H1 (cell line): ENCODE results near the gene MIER3. TPM values are rescaled to one million over a fixed set of nuclear protein-coding genes. Genes with fewer than 3 reads are reported as not detected.

Experiments
- CTCF ChIA-PET: fragments of 300-600 bp; sonication (Branson Sonifier 250); formaldehyde crosslinking; loops from one replicate; lab custom pipeline; 2021; ENCODE audit not compliant: partially characterized antibody; lab: Charles Lee
- POLR2A ChIA-PET: fragments of 300-600 bp; sonication (Branson Sonifier 250); formaldehyde crosslinking; loops from one replicate; lab custom pipeline; 2021; ENCODE audit warnings: inconsistent platforms; ENCODE audit not compliant: partially characterized antibody; lab: Charles Lee
- DNase-seq, 2 experiments: peaks; one replicate each; pipeline versions ENCODE4 v3.0.0 to v3.0.0-alpha.2; 2010 to 2022; ENCODE audit warnings: low spot score in 2 of 2, low read depth in 1 of 2, mixed read lengths in 1 of 2
- FAIRE-seq: peaks from 2 replicates; lab custom pipeline; 2011; peaks lifted over from hg19 to GRCh38; lab: Jason Lieb, UNC
- H2AFZ ChIP-seq: 2 replicates; pipeline ENCODE4 v1.8.1; 2012; ENCODE audit warnings: low read length, inconsistent platforms
- H2AK5ac ChIP-seq: 2 replicates; pipeline ENCODE4 v1.6.1; 2013; ENCODE audit warnings: low read depth, low read length
- H2BK120ac ChIP-seq: replicated peaks from 2 replicates; pipeline ENCODE3; 2013; ENCODE audit warnings: low read depth, low read length, inconsistent platforms
- H2BK12ac ChIP-seq: 2 replicates; pipeline ENCODE4 v1.6.1; 2013; ENCODE audit warnings: low read depth, low read length
- H2BK15ac ChIP-seq: 2 replicates; pipeline ENCODE4 v1.6.1; 2013; ENCODE audit warnings: low read length
- H2BK20ac ChIP-seq: 2 replicates; pipeline ENCODE4 v1.6.1; 2013; ENCODE audit warnings: low read length
- H2BK5ac ChIP-seq: 2 replicates; pipeline ENCODE4 v1.6.1; 2013; ENCODE audit warnings: low read depth, low read length
- H3K14ac ChIP-seq: 2 replicates; pipeline ENCODE4 v1.6.1; 2013; ENCODE audit warnings: inconsistent platforms; ENCODE audit not compliant: insufficient read length
- H3K18ac ChIP-seq: 2 replicates; pipeline ENCODE4 v1.6.1; 2013; ENCODE audit warnings: low read length; ENCODE audit errors: extremely low read depth
- H3K23ac ChIP-seq: 2 replicates; pipeline ENCODE4 v1.6.1; 2013; ENCODE audit warnings: inconsistent platforms; ENCODE audit not compliant: insufficient read length
- H3K23me2 ChIP-seq: 2 replicates; pipeline ENCODE4 v1.6.1; 2013; ENCODE audit warnings: low read depth, low read length
- H3K27ac ChIP-seq: 2 replicates; pipeline ENCODE4 v1.6.1; 2011; ENCODE audit warnings: low read depth, low read length, inconsistent platforms
- H3K27me3 ChIP-seq, 4 experiments: replicated peaks in 1 of 4; 1 replicate in 1 of 4; 2 replicates in 3 of 4; pipeline versions ENCODE4 v1.6.1 to v1.8.1; 2011 to 2013; ENCODE audit warnings: low read length in 3 of 4, mild to moderate bottlenecking in 3 of 4, inconsistent platforms in 2 of 4, mixed read lengths in 2 of 4, moderate library complexity in 1 of 4; ENCODE audit not compliant: control insufficient read depth in 3 of 4, insufficient read depth in 3 of 4; ENCODE audit errors: extremely low read depth in 1 of 4
- H3K36me3 ChIP-seq, 4 experiments: 2 replicates each; pipeline versions ENCODE4 v1.6.1 to v1.8.1; 2011 to 2013; ENCODE audit warnings: mild to moderate bottlenecking in 4 of 4, low read length in 3 of 4, moderate library complexity in 2 of 4, control low read depth in 1 of 4, inconsistent platforms in 1 of 4; ENCODE audit not compliant: insufficient read depth in 4 of 4, control insufficient read depth in 2 of 4
- H3K4ac ChIP-seq: replicated peaks from 2 replicates; pipeline ENCODE3; 2013; ENCODE audit warnings: low read length, low read depth, mixed read lengths, inconsistent platforms; ENCODE audit not compliant: insufficient read length
- H3K4me1 ChIP-seq, 4 experiments: replicated peaks in 1 of 4; 1 replicate in 1 of 4; 2 replicates in 3 of 4; pipeline versions ENCODE4 v1.6.1 to v1.8.1; 2011 to 2013; ENCODE audit warnings: low read length in 3 of 4, inconsistent platforms in 2 of 4, mixed read lengths in 1 of 4; ENCODE audit not compliant: insufficient read depth in 4 of 4, control insufficient read depth in 3 of 4
- H3K4me2 ChIP-seq, 2 experiments: 2 replicates each; pipeline versions ENCODE4 v1.6.1 to v1.8.1; 2011 to 2013; ENCODE audit warnings: low read depth in 2 of 2, low read length in 2 of 2, control low read depth in 1 of 2, inconsistent platforms in 1 of 2, mild to moderate bottlenecking in 1 of 2; ENCODE audit not compliant: insufficient read depth in 1 of 2
- H3K4me3 ChIP-seq, 4 experiments: fragments of 200-600, 300-600 bp in 1 of 4; sonication (generic), shearing (Covaris generic), sonication (Bioruptor Twin) in 1 of 4; 2 replicates each; pipeline versions ENCODE4 v1.5.1 to v1.8.1; 2011 to 2016; ENCODE audit warnings: low read length in 4 of 4, low read depth in 3 of 4, control low read depth in 2 of 4, inconsistent platforms in 2 of 4, mild to moderate bottlenecking in 2 of 4, mixed read lengths in 1 of 4, moderate library complexity in 1 of 4; ENCODE audit not compliant: insufficient read depth in 2 of 4; ENCODE audit errors: extremely low read depth in 1 of 4
- H3K56ac ChIP-seq: replicated peaks from 2 replicates; pipeline ENCODE3; 2013; ENCODE audit warnings: low read depth, mild to moderate bottlenecking, mixed read lengths, low read length, inconsistent platforms; ENCODE audit not compliant: insufficient read length
- H3K79me1 ChIP-seq: 2 replicates; pipeline ENCODE4 v1.6.1; 2013; ENCODE audit warnings: low read depth, low read length, control low read depth
- H3K79me2 ChIP-seq, 2 experiments: 2 replicates each; pipeline versions ENCODE4 v1.6.1 to v1.8.1; 2012 to 2013; ENCODE audit warnings: low read length in 2 of 2, mild to moderate bottlenecking in 2 of 2, inconsistent platforms in 1 of 2; ENCODE audit not compliant: insufficient read depth in 2 of 2, control insufficient read depth in 1 of 2
- H3K9ac ChIP-seq, 4 experiments: replicated peaks in 1 of 4; 1 replicate in 1 of 4; 2 replicates in 3 of 4; pipeline versions ENCODE4 v1.6.1 to v1.8.1; 2011 to 2013; ENCODE audit warnings: low read depth in 3 of 4, low read length in 3 of 4, control low read depth in 2 of 4, mild to moderate bottlenecking in 2 of 4, moderate library complexity in 2 of 4, inconsistent platforms in 1 of 4; ENCODE audit errors: extremely low read depth in 1 of 4
- H3K9me3 ChIP-seq, 2 experiments: 2 replicates each; pipeline versions ENCODE4 v1.6.1 to v1.8.1; 2012 to 2013; ENCODE audit warnings: mild to moderate bottlenecking in 2 of 2, moderate library complexity in 2 of 2, control low read depth in 1 of 2, inconsistent platforms in 1 of 2, low read depth in 1 of 2, low read length in 1 of 2, mixed read lengths in 1 of 2; ENCODE audit not compliant: insufficient read depth in 2 of 2
- H4K20me1 ChIP-seq, 2 experiments: replicated peaks in 1 of 2; 2 replicates each; pipeline versions ENCODE3 to v1.8.1; 2011 to 2013; ENCODE audit warnings: inconsistent platforms in 2 of 2, low read length in 2 of 2, mild to moderate bottlenecking in 1 of 2; ENCODE audit not compliant: insufficient read depth in 2 of 2, control insufficient read depth in 1 of 2
- H4K5ac ChIP-seq: 2 replicates; pipeline ENCODE4 v1.6.1; 2013; ENCODE audit warnings: low read length, low read depth, mixed read lengths, inconsistent platforms; ENCODE audit not compliant: insufficient read length
- H4K8ac ChIP-seq: 2 replicates; pipeline ENCODE4 v1.8.0; 2013; ENCODE audit warnings: mild to moderate bottlenecking, moderate library complexity, low read length, inconsistent platforms; ENCODE audit not compliant: insufficient read depth; ENCODE audit errors: extremely low read depth
- H4K91ac ChIP-seq: replicated peaks from 2 replicates; pipeline ENCODE3; 2013; ENCODE audit warnings: low read length, mixed read lengths, inconsistent platforms; ENCODE audit not compliant: insufficient read length
- CHD1 ChIP-seq: IDR thresholded peaks from 2 replicates; pipeline ENCODE4 v1.6.1; 2012; ENCODE audit warnings: low read depth, low read length, improper control_type of control experiment
- CTBP2 ChIP-seq: IDR thresholded peaks from 2 replicates; pipeline ENCODE4 v1.7.0; 2011; ENCODE audit warnings: borderline replicate concordance, mild to moderate bottlenecking, moderate library complexity, mixed read lengths, low read length; ENCODE audit not compliant: insufficient read depth, insufficient read length
- EGR1 ChIP-seq: IDR thresholded peaks from 2 replicates; pipeline ENCODE4 v1.6.1; 2011; ENCODE audit warnings: low read depth, low read length, borderline replicate concordance
- POLR2A ChIP-seq, 2 experiments: IDR thresholded peaks; 1 replicate in 1 of 2; 2 replicates in 1 of 2; pipeline ENCODE4 v1.6.1; 2011; ENCODE audit warnings: low read depth in 2 of 2, low read length in 2 of 2, mild to moderate bottlenecking in 2 of 2; ENCODE audit errors: control extremely low read depth in 1 of 2
- SUZ12 ChIP-seq: fragments of 200-600 bp; sonication (generic); IDR thresholded peaks from 2 replicates; pipeline ENCODE4 v1.6.1; 2012; ENCODE audit warnings: mild to moderate bottlenecking, inconsistent platforms, low read length, moderate library complexity, mixed read lengths
- WGBS, 2 experiments: shearing (Covaris generic) in 1 of 2; methylation state at CpG; one replicate each; pipeline versions ENCODE4 v1.1.6 to v1.1.7; 2013 to 2015; ENCODE audit warnings: low lambda C conversion rate in 2 of 2, mixed read lengths in 2 of 2, inconsistent platforms in 1 of 2, low coverage in 1 of 2, missing lambda C conversion rate in 1 of 2; ENCODE audit not compliant: insufficient replicate concordance in 2 of 2, insufficient coverage in 1 of 2, insufficient read length in 1 of 2; ENCODE audit errors: extremely low coverage in 1 of 2, missing lambda C conversion rate in 1 of 2; 5-methylcytosine and 5-hydroxymethylcytosine counted together
- polyA plus RNA-seq, 7 experiments: library from polyadenylated mRNA; depleted of rRNA in 3 of 7; stranded (reverse) in 5 of 7; unstranded in 2 of 7; fragments of >200 nt in 5 of 7; fragments of 200-250 nt in 2 of 7; gene quantifications; 1 replicate in 5 of 7; 2 replicates in 1 of 7; 4 replicates in 1 of 7; pipeline versions ENCODE4 v1.2.1 to v1.2.3, GENCODE V29; 2011 to 2013; ENCODE audit warnings: missing spikeins in 2 of 7, mixed read lengths in 2 of 7
- total RNA-seq: library from RNA; stranded (reverse); fragmentation: NEBNext Ultra II Directional; extraction: Animal tissue kit (Norgen Biotek cat#: 25700); gene quantifications from 2 replicates; pipeline ENCODE4 v1.2.1, GENCODE V29; 2021

Gene MIER3
- total and polyA plus RNA-seq, 2 of the 8 experiments (the other 6 are each of a cell fraction or from before 2014, with no cell fraction given), result 9.6 to 33.3 TPM

GRCh38 chr5:56900395-56900794 is 51.5 kb downstream of the MIER3 start:
- Histone ChIP-seq H3K36me3 (no peaks in the 10 kb centered on the region), H3K23me2 (no peaks in the 10 kb centered on the region; the same call in 1 of the 2 replicates), H3K56ac (no peak overlapping the region), H3K4me3 (no peak overlapping the region), H3K4me2 (no peak overlapping the region), H4K20me1 (no peaks in the 10 kb centered on the region), H3K23ac (no peak overlapping the region), H3K79me1 (no peaks in the 10 kb centered on the region), H3K27me3 (no peaks in the 10 kb centered on the region), H3K14ac (no peak overlapping the region), H3K18ac (no peak overlapping the region), H3K4ac (no peak overlapping the region), H2BK20ac (no peak overlapping the region), H4K8ac (no peak overlapping the region), H4K91ac (no peak overlapping the region), H2AFZ (no peak overlapping the region; the same call in 1 of the 2 replicates), H3K9me3 (peaks cover 0 to 3% of the 10 kb centered on the region in 2 experiments; a peak in 1 of 4 replicates), H3K27ac (no peak overlapping the region), H2AK5ac (no peak overlapping the region), H2BK15ac (no peak overlapping the region), H2BK12ac (no peak overlapping the region), H2BK5ac (no peak overlapping the region), H3K4me1 (no peaks in the 10 kb centered on the region), H3K79me2 (no peaks in the 10 kb centered on the region), H4K5ac (no peak overlapping the region), H3K9ac (no peak overlapping the region), H2BK120ac (no peak overlapping the region)
- POLR2A ChIA-PET, result interaction anchor here (0.6 to 3.6 kb wide), 2 partner anchors 10 to 1215 kb away, joined by 3 to 19 read pairs; partner anchors contain the start of gene SETD9
- DNase-seq (no peak), FAIRE-seq (no peak)
- WGBS, 2 experiments, result 76% methylated on average over 4 of the region's 4 CpGs; no CpG with 5 or more reads in 1 of the 2 experiments
- CTCF ChIA-PET, result interaction anchor here (0.7 to 4.9 kb wide), 23 partner anchors 8 to 636 kb away, joined by 3 to 22 read pairs (median 4); partner anchors contain the start of gene SETD9
- no peak for TF ChIP-seq SUZ12
- no peak for TF ChIP-seq EGR1
- no peak for TF ChIP-seq POLR2A (IDR thresholded peaks at IDR 0.05; ENCODE audit: control extremely low read depth in 1 of 2, low read depth in 2 of 2, low read length in 2 of 2)
- no peak for TF ChIP-seq CTBP2
- no peak for TF ChIP-seq CHD1
